H1 (cell line): ENCODE data around the gene CCIN. TPM values are rescaled to one million over a fixed set of nuclear protein-coding genes. Genes with fewer than 3 reads are reported as not detected.

Experiments
- CTCF ChIA-PET: fragments of 300-600 bp; sonication (Branson Sonifier 250); formaldehyde crosslinking; loops from one replicate; lab custom pipeline; 2021; ENCODE audit not compliant: partially characterized antibody; lab: Charles Lee
- POLR2A ChIA-PET: fragments of 300-600 bp; sonication (Branson Sonifier 250); formaldehyde crosslinking; loops from one replicate; lab custom pipeline; 2021; ENCODE audit warnings: inconsistent platforms; ENCODE audit not compliant: partially characterized antibody; lab: Charles Lee
- DNase-seq, 2 experiments: peaks; one replicate each; pipeline versions ENCODE4 v3.0.0 to v3.0.0-alpha.2; 2010 to 2022; ENCODE audit warnings: low spot score in 2 of 2, low read depth in 1 of 2, mixed read lengths in 1 of 2
- FAIRE-seq: peaks from 2 replicates; lab custom pipeline; 2011; peaks lifted over from hg19 to GRCh38; lab: Jason Lieb, UNC
- H2AFZ ChIP-seq: 2 replicates; pipeline ENCODE4 v1.8.1; 2012; ENCODE audit warnings: low read length, inconsistent platforms
- H2AK5ac ChIP-seq: 2 replicates; pipeline ENCODE4 v1.6.1; 2013; ENCODE audit warnings: low read depth, low read length
- H2BK120ac ChIP-seq: replicated peaks from 2 replicates; pipeline ENCODE3; 2013; ENCODE audit warnings: low read depth, low read length, inconsistent platforms
- H2BK12ac ChIP-seq: 2 replicates; pipeline ENCODE4 v1.6.1; 2013; ENCODE audit warnings: low read depth, low read length
- H2BK15ac ChIP-seq: 2 replicates; pipeline ENCODE4 v1.6.1; 2013; ENCODE audit warnings: low read length
- H2BK20ac ChIP-seq: 2 replicates; pipeline ENCODE4 v1.6.1; 2013; ENCODE audit warnings: low read length
- H2BK5ac ChIP-seq: 2 replicates; pipeline ENCODE4 v1.6.1; 2013; ENCODE audit warnings: low read depth, low read length
- H3K14ac ChIP-seq: 2 replicates; pipeline ENCODE4 v1.6.1; 2013; ENCODE audit warnings: inconsistent platforms; ENCODE audit not compliant: insufficient read length
- H3K18ac ChIP-seq: 2 replicates; pipeline ENCODE4 v1.6.1; 2013; ENCODE audit warnings: low read length; ENCODE audit errors: extremely low read depth
- H3K23ac ChIP-seq: 2 replicates; pipeline ENCODE4 v1.6.1; 2013; ENCODE audit warnings: inconsistent platforms; ENCODE audit not compliant: insufficient read length
- H3K23me2 ChIP-seq: 2 replicates; pipeline ENCODE4 v1.6.1; 2013; ENCODE audit warnings: low read depth, low read length
- H3K27ac ChIP-seq: 2 replicates; pipeline ENCODE4 v1.6.1; 2011; ENCODE audit warnings: low read depth, low read length, inconsistent platforms
- H3K27me3 ChIP-seq, 4 experiments: replicated peaks in 1 of 4; 1 replicate in 1 of 4; 2 replicates in 3 of 4; pipeline versions ENCODE4 v1.6.1 to v1.8.1; 2011 to 2013; ENCODE audit warnings: low read length in 3 of 4, mild to moderate bottlenecking in 3 of 4, inconsistent platforms in 2 of 4, mixed read lengths in 2 of 4, moderate library complexity in 1 of 4; ENCODE audit not compliant: control insufficient read depth in 3 of 4, insufficient read depth in 3 of 4; ENCODE audit errors: extremely low read depth in 1 of 4
- H3K36me3 ChIP-seq, 4 experiments: 2 replicates each; pipeline versions ENCODE4 v1.6.1 to v1.8.1; 2011 to 2013; ENCODE audit warnings: mild to moderate bottlenecking in 4 of 4, low read length in 3 of 4, moderate library complexity in 2 of 4, control low read depth in 1 of 4, inconsistent platforms in 1 of 4; ENCODE audit not compliant: insufficient read depth in 4 of 4, control insufficient read depth in 2 of 4
- H3K4ac ChIP-seq: replicated peaks from 2 replicates; pipeline ENCODE3; 2013; ENCODE audit warnings: low read length, low read depth, mixed read lengths, inconsistent platforms; ENCODE audit not compliant: insufficient read length
- H3K4me1 ChIP-seq, 4 experiments: replicated peaks in 1 of 4; 1 replicate in 1 of 4; 2 replicates in 3 of 4; pipeline versions ENCODE4 v1.6.1 to v1.8.1; 2011 to 2013; ENCODE audit warnings: low read length in 3 of 4, inconsistent platforms in 2 of 4, mixed read lengths in 1 of 4; ENCODE audit not compliant: insufficient read depth in 4 of 4, control insufficient read depth in 3 of 4
- H3K4me2 ChIP-seq, 2 experiments: 2 replicates each; pipeline versions ENCODE4 v1.6.1 to v1.8.1; 2011 to 2013; ENCODE audit warnings: low read depth in 2 of 2, low read length in 2 of 2, control low read depth in 1 of 2, inconsistent platforms in 1 of 2, mild to moderate bottlenecking in 1 of 2; ENCODE audit not compliant: insufficient read depth in 1 of 2
- H3K4me3 ChIP-seq, 4 experiments: fragments of 200-600, 300-600 bp in 1 of 4; sonication (generic), shearing (Covaris generic), sonication (Bioruptor Twin) in 1 of 4; 2 replicates each; pipeline versions ENCODE4 v1.5.1 to v1.8.1; 2011 to 2016; ENCODE audit warnings: low read length in 4 of 4, low read depth in 3 of 4, control low read depth in 2 of 4, inconsistent platforms in 2 of 4, mild to moderate bottlenecking in 2 of 4, mixed read lengths in 1 of 4, moderate library complexity in 1 of 4; ENCODE audit not compliant: insufficient read depth in 2 of 4; ENCODE audit errors: extremely low read depth in 1 of 4
- H3K56ac ChIP-seq: replicated peaks from 2 replicates; pipeline ENCODE3; 2013; ENCODE audit warnings: low read depth, mild to moderate bottlenecking, mixed read lengths, low read length, inconsistent platforms; ENCODE audit not compliant: insufficient read length
- H3K79me1 ChIP-seq: 2 replicates; pipeline ENCODE4 v1.6.1; 2013; ENCODE audit warnings: low read depth, low read length, control low read depth
- H3K79me2 ChIP-seq, 2 experiments: 2 replicates each; pipeline versions ENCODE4 v1.6.1 to v1.8.1; 2012 to 2013; ENCODE audit warnings: low read length in 2 of 2, mild to moderate bottlenecking in 2 of 2, inconsistent platforms in 1 of 2; ENCODE audit not compliant: insufficient read depth in 2 of 2, control insufficient read depth in 1 of 2
- H3K9ac ChIP-seq, 4 experiments: replicated peaks in 1 of 4; 1 replicate in 1 of 4; 2 replicates in 3 of 4; pipeline versions ENCODE4 v1.6.1 to v1.8.1; 2011 to 2013; ENCODE audit warnings: low read depth in 3 of 4, low read length in 3 of 4, control low read depth in 2 of 4, mild to moderate bottlenecking in 2 of 4, moderate library complexity in 2 of 4, inconsistent platforms in 1 of 4; ENCODE audit errors: extremely low read depth in 1 of 4
- H3K9me3 ChIP-seq, 2 experiments: 2 replicates each; pipeline versions ENCODE4 v1.6.1 to v1.8.1; 2012 to 2013; ENCODE audit warnings: mild to moderate bottlenecking in 2 of 2, moderate library complexity in 2 of 2, control low read depth in 1 of 2, inconsistent platforms in 1 of 2, low read depth in 1 of 2, low read length in 1 of 2, mixed read lengths in 1 of 2; ENCODE audit not compliant: insufficient read depth in 2 of 2
- H4K20me1 ChIP-seq, 2 experiments: replicated peaks in 1 of 2; 2 replicates each; pipeline versions ENCODE3 to v1.8.1; 2011 to 2013; ENCODE audit warnings: inconsistent platforms in 2 of 2, low read length in 2 of 2, mild to moderate bottlenecking in 1 of 2; ENCODE audit not compliant: insufficient read depth in 2 of 2, control insufficient read depth in 1 of 2
- H4K5ac ChIP-seq: 2 replicates; pipeline ENCODE4 v1.6.1; 2013; ENCODE audit warnings: low read length, low read depth, mixed read lengths, inconsistent platforms; ENCODE audit not compliant: insufficient read length
- H4K8ac ChIP-seq: 2 replicates; pipeline ENCODE4 v1.8.0; 2013; ENCODE audit warnings: mild to moderate bottlenecking, moderate library complexity, low read length, inconsistent platforms; ENCODE audit not compliant: insufficient read depth; ENCODE audit errors: extremely low read depth
- H4K91ac ChIP-seq: replicated peaks from 2 replicates; pipeline ENCODE3; 2013; ENCODE audit warnings: low read length, mixed read lengths, inconsistent platforms; ENCODE audit not compliant: insufficient read length
- BCL11A ChIP-seq, 2 experiments: IDR thresholded peaks; one replicate each; pipeline ENCODE4 v1.6.1; 2011; ENCODE audit warnings: low read depth in 2 of 2, low read length in 2 of 2, mild to moderate bottlenecking in 2 of 2
- BRCA1 ChIP-seq: IDR thresholded peaks from 2 replicates; pipeline ENCODE4 v1.6.1; 2012; ENCODE audit warnings: low read depth, low read length, improper control_type of control experiment
- CHD1 ChIP-seq: IDR thresholded peaks from 2 replicates; pipeline ENCODE4 v1.6.1; 2012; ENCODE audit warnings: low read depth, low read length, improper control_type of control experiment
- CHD2 ChIP-seq: IDR thresholded peaks from 2 replicates; pipeline ENCODE4 v1.6.1; 2012; ENCODE audit warnings: low read length, improper control_type of control experiment
- CTBP2 ChIP-seq: IDR thresholded peaks from 2 replicates; pipeline ENCODE4 v1.7.0; 2011; ENCODE audit warnings: borderline replicate concordance, mild to moderate bottlenecking, moderate library complexity, mixed read lengths, low read length; ENCODE audit not compliant: insufficient read depth, insufficient read length
- HDAC2 ChIP-seq, 2 experiments: fragments of 300-600 bp in 1 of 2; sonication (generic) in 1 of 2; IDR thresholded peaks; 2 replicates each; pipeline ENCODE4 v1.6.1; 2011 to 2012; ENCODE audit warnings: low read depth in 2 of 2, low read length in 2 of 2, mild to moderate bottlenecking in 2 of 2, moderate library complexity in 2 of 2, borderline replicate concordance in 1 of 2, inconsistent platforms in 1 of 2
- JUND ChIP-seq: IDR thresholded peaks from 2 replicates; pipeline ENCODE4 v1.6.1; 2011; ENCODE audit warnings: mild to moderate bottlenecking, improper control_type of control experiment, low read length
- NRF1 ChIP-seq: IDR thresholded peaks from 2 replicates; pipeline ENCODE4 v1.6.1; 2011; ENCODE audit warnings: mild to moderate bottlenecking, low read depth, low read length, improper control_type of control experiment
- POLR2A ChIP-seq, 2 experiments: IDR thresholded peaks; 1 replicate in 1 of 2; 2 replicates in 1 of 2; pipeline ENCODE4 v1.6.1; 2011; ENCODE audit warnings: low read depth in 2 of 2, low read length in 2 of 2, mild to moderate bottlenecking in 2 of 2; ENCODE audit errors: control extremely low read depth in 1 of 2
- RAD21 ChIP-seq, 2 experiments: IDR thresholded peaks in 1 of 2; conservative IDR thresholded peaks in 1 of 2; 2 replicates each; pipeline ENCODE4 v1.6.1; 2011; ENCODE audit warnings: low read depth in 2 of 2, low read length in 2 of 2, improper control_type of control experiment in 1 of 2, inconsistent platforms in 1 of 2, mild to moderate bottlenecking in 1 of 2, moderate library complexity in 1 of 2
- SRF ChIP-seq: IDR thresholded peaks from 2 replicates; pipeline ENCODE4 v1.6.1; 2011; ENCODE audit warnings: mild to moderate bottlenecking, low read depth, low read length, moderate library complexity
- TBP ChIP-seq: IDR thresholded peaks from 2 replicates; pipeline ENCODE4 v1.6.1; 2011; ENCODE audit warnings: low read depth, low read length, improper control_type of control experiment
- USF2 ChIP-seq: IDR thresholded peaks from 2 replicates; pipeline ENCODE4 v1.6.1; 2011; ENCODE audit warnings: low read length, improper control_type of control experiment
- WGBS, 2 experiments: shearing (Covaris generic) in 1 of 2; methylation state at CpG; one replicate each; pipeline versions ENCODE4 v1.1.6 to v1.1.7; 2013 to 2015; ENCODE audit warnings: low lambda C conversion rate in 2 of 2, mixed read lengths in 2 of 2, inconsistent platforms in 1 of 2, low coverage in 1 of 2, missing lambda C conversion rate in 1 of 2; ENCODE audit not compliant: insufficient replicate concordance in 2 of 2, insufficient coverage in 1 of 2, insufficient read length in 1 of 2; ENCODE audit errors: extremely low coverage in 1 of 2, missing lambda C conversion rate in 1 of 2; 5-methylcytosine and 5-hydroxymethylcytosine counted together
- polyA plus RNA-seq, 7 experiments: library from polyadenylated mRNA; depleted of rRNA in 3 of 7; stranded (reverse) in 5 of 7; unstranded in 2 of 7; fragments of >200 nt in 5 of 7; fragments of 200-250 nt in 2 of 7; gene quantifications; 1 replicate in 5 of 7; 2 replicates in 1 of 7; 4 replicates in 1 of 7; pipeline versions ENCODE4 v1.2.1 to v1.2.3, GENCODE V29; 2011 to 2013; ENCODE audit warnings: missing spikeins in 2 of 7, mixed read lengths in 2 of 7
- total RNA-seq: library from RNA; stranded (reverse); fragmentation: NEBNext Ultra II Directional; extraction: Animal tissue kit (Norgen Biotek cat#: 25700); gene quantifications from 2 replicates; pipeline ENCODE4 v1.2.1, GENCODE V29; 2021

CCIN gene
- total and polyA plus RNA-seq, 2 of the 8 experiments (the other 6 are each of a cell fraction or from before 2014, with no cell fraction given): 0.19 to 0.21 TPM

GRCh38 chr9:36218411-36218901 is 49.3 kb downstream of the CCIN start:
- Histone ChIP-seq H3K4me3 (no peak overlapping the region), H2BK15ac (no peak overlapping the region), H3K4me2 (no peak overlapping the region), H3K23me2 (no peaks in the 10 kb centered on the region), H2BK20ac (no peak overlapping the region), H3K23ac (no peak overlapping the region), H3K79me1 (peaks cover 9% of the 10 kb centered on the region), H3K14ac (no peak overlapping the region), H3K79me2 (no peaks in the 10 kb centered on the region; a peak in 2 of 4 replicates), H4K20me1 (peaks cover 2 to 7% of the 10 kb centered on the region in 2 experiments), H3K9me3 (peaks cover 0 to 3% of the 10 kb centered on the region in 2 experiments; a peak in 1 of 4 replicates), H3K18ac (no peak overlapping the region), H2BK5ac (no peak overlapping the region), H3K27me3 (no peaks in the 10 kb centered on the region), H3K27ac (no peak overlapping the region), H3K4me1 (no peaks in the 10 kb centered on the region), H4K8ac (no peak overlapping the region; the same call in 1 of the 2 replicates), H3K4ac (no peak overlapping the region), H3K56ac (no peak overlapping the region), H3K36me3 (peaks cover 7 to 43% (median 31%) of the 10 kb centered on the region in 4 experiments), H4K91ac (no peak overlapping the region), H2BK120ac (no peak overlapping the region), H2BK12ac (no peak overlapping the region), H3K9ac (no peak overlapping the region), H4K5ac (no peak overlapping the region), H2AK5ac (no peak overlapping the region), H2AFZ (no peak overlapping the region)
- DNase-seq (no peak), FAIRE-seq (no peak)
- whole genome bisulfite sequencing, 2 experiments: 92% methylated on average over 7 of the region's 7 CpGs; no CpG with 5 or more reads in 1 of the 2 experiments
- CTCF ChIA-PET: no interaction called here
- POLR2A ChIA-PET: no interaction called here
- TF ChIP-seq BRCA1 (no peak), JUND (no peak), RAD21 (IDR thresholded peaks at IDR 0.05 in 1 of 2, conservative IDR thresholded peaks at IDR 0.05 in 1 of 2; ENCODE audit: low read depth in 2 of 2, low read length in 2 of 2) (no peak), USF2 (no peak), SRF (no peak), BCL11A (IDR thresholded peaks at IDR 0.05; ENCODE audit: low read depth in 2 of 2, low read length in 2 of 2) (no peak), CHD1 (no peak), HDAC2 (IDR thresholded peaks at IDR 0.05; ENCODE audit: borderline replicate concordance in 1 of 2, low read depth in 2 of 2, low read length in 2 of 2) (no peak), POLR2A (IDR thresholded peaks at IDR 0.05; ENCODE audit: control extremely low read depth in 1 of 2, low read depth in 2 of 2, low read length in 2 of 2) (no peak), CTBP2 (no peak), NRF1 (no peak), TBP (no peak), CHD2 (no peak)
